CD4-positive, alpha-beta T cell treated with Interleukin-6 at 100 ng/mL for 8 hours (primary cell): Measurements from ENCODE around the gene KCNJ2.

Experiments
- DNase-seq: peaks from one replicate; pipeline ENCODE4 v3.0.0-alpha.2; 2020; ENCODE audit warnings: mixed read lengths, low spot score

The KCNJ2 gene

GRCh38 chr17:70159980-70160379, 9.4 kb upstream of the KCNJ2 start:
- DNase-seq = no peak

GRCh38 chr17:70161519-70161918, 7.8 kb upstream of the KCNJ2 start:
- DNase-seq = no peak

GRCh38 chr17:70165383-70165782, 3.9 kb upstream of the KCNJ2 start:
- DNase-seq = no peak

- no peak for DNase-seq
These were observed 2.7 kb upstream of the KCNJ2 start for GRCh38 chr17:70166615-70167014.

GRCh38 chr17:70168044-70168976, 1.0 kb upstream of the KCNJ2 start:
- no peak for DNase-seq

GRCh38 chr17:70169709-70170597, 621 bp downstream of the KCNJ2 start:
- no peak for DNase-seq

GRCh38 chr17:70171159-70171558, 1.8 kb downstream of the KCNJ2 start:
- DNase-seq = no peak

- DNase-seq = no peak
These were observed 3.1 kb downstream of the KCNJ2 start for GRCh38 chr17:70172449-70172848.

GRCh38 chr17:70172923-70173322, 3.6 kb downstream of the KCNJ2 start:
- DNase-seq = no peak

- DNase-seq = no peak
These were observed 4.3 kb downstream of the KCNJ2 start for GRCh38 chr17:70173681-70174080.

- DNase-seq = no peak
These were observed 12.0 kb downstream of the KCNJ2 start for GRCh38 chr17:70181376-70181775.

GRCh38 chr17:70181866-70182265, 12.5 kb downstream of the KCNJ2 start:
- no peak for DNase-seq

- no peak for DNase-seq
These were observed 14.2 kb downstream of the KCNJ2 start for GRCh38 chr17:70183508-70183907.

- no peak for DNase-seq
These were observed 14.9 kb downstream of the KCNJ2 start for GRCh38 chr17:70184207-70184606.

GRCh38 chr17:70184770-70185169, 15.4 kb downstream of the KCNJ2 start:
- DNase-seq = no peak

- DNase-seq = no peak
These were observed 16.0 kb downstream of the KCNJ2 start for GRCh38 chr17:70185285-70185684.

GRCh38 chr17:70187383-70187782, 18.1 kb downstream of the KCNJ2 start:
- no peak for DNase-seq

- DNase-seq = no peak
These were observed 21.9 kb downstream of the KCNJ2 start for GRCh38 chr17:70190959-70191805.

GRCh38 chr17:70195091-70195490, 25.8 kb downstream of the KCNJ2 start:
- no peak for DNase-seq

- no peak for DNase-seq
These were observed 32.6 kb downstream of the KCNJ2 start for GRCh38 chr17:70201872-70202419.

- no peak for DNase-seq
These were observed 33.5 kb downstream of the KCNJ2 start for GRCh38 chr17:70202840-70203239.

- no peak for DNase-seq
These were observed 35.1 kb downstream of the KCNJ2 start for GRCh38 chr17:70204431-70204830.
